Neural progenitor cell (in vitro differentiated cells): ENCODE results near the gene FGD3.

Source experiments
- CTCF ChIP-seq: fragments of 200-600 bp; sonication (generic); IDR thresholded peaks from 2 replicates; pipeline ENCODE4 v1.5.1; 2017; ENCODE audit warnings: antibody characterized with exemption, mild to moderate bottlenecking
- EZH2 ChIP-seq: fragments of 200-600 bp; sonication (generic); IDR thresholded peaks from 2 replicates; pipeline ENCODE4 v1.6.1; 2017; ENCODE audit warnings: antibody characterized with exemption, mild to moderate bottlenecking, moderate library complexity
- EZH2phosphoT487 ChIP-seq: fragments of 200-600 bp; sonication (generic); IDR thresholded peaks from 2 replicates; pipeline ENCODE4 v1.6.1; 2017; ENCODE audit warnings: antibody characterized with exemption

GRCh38 chr9:92938025-92938424 lies 9.3 kb upstream of the FGD3 start:
- TF ChIP-seq CTCF (no peak), EZH2 (no peak), EZH2phosphoT487 (no peak)
